Panc1 (cell line): ENCODE results near the gene EMID1.

Experiments used
- POLR2AphosphoS5 ChIP-seq: IDR thresholded peaks from 2 replicates; pipeline ENCODE4 v1.6.1; 2012; ENCODE audit warnings: mild to moderate bottlenecking, low read depth, low read length, moderate library complexity
- REST ChIP-seq, 2 experiments: IDR thresholded peaks; 2 replicates each; pipeline ENCODE4 v1.6.1; 2011 to 2012; ENCODE audit warnings: low read depth in 2 of 2, control low read depth in 1 of 2, low read length in 1 of 2, mild to moderate bottlenecking in 1 of 2, moderate library complexity in 1 of 2; ENCODE audit not compliant: insufficient read depth in 1 of 2
- TF ChIP-seq, protein P1 (sequence below): fragments of 450-650 bp; IDR thresholded peaks from 2 replicates; pipeline ENCODE4 v1.5.1; 2017; ENCODE audit warnings: mild to moderate bottlenecking

GRCh38 chr22:29215012-29215860, 9.5 kb downstream of the EMID1 start:
- TF ChIP-seq POLR2AphosphoS5 (no peak), REST (IDR thresholded peaks at IDR 0.05; ENCODE audit: insufficient read depth in 1 of 2, low read depth in 2 of 2, low read length in 1 of 2) (no peak)
- TF ChIP-seq, protein P1, sequence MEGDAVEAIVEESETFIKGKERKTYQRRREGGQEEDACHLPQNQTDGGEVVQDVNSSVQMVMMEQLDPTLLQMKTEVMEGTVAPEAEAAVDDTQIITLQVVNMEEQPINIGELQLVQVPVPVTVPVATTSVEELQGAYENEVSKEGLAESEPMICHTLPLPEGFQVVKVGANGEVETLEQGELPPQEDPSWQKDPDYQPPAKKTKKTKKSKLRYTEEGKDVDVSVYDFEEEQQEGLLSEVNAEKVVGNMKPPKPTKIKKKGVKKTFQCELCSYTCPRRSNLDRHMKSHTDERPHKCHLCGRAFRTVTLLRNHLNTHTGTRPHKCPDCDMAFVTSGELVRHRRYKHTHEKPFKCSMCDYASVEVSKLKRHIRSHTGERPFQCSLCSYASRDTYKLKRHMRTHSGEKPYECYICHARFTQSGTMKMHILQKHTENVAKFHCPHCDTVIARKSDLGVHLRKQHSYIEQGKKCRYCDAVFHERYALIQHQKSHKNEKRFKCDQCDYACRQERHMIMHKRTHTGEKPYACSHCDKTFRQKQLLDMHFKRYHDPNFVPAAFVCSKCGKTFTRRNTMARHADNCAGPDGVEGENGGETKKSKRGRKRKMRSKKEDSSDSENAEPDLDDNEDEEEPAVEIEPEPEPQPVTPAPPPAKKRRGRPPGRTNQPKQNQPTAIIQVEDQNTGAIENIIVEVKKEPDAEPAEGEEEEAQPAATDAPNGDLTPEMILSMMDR, result no peak
